Caco-2 (cell line): ENCODE data around the gene DDIAS. TPM values are rescaled to one million over a fixed set of nuclear protein-coding genes. Genes with fewer than 3 reads are reported as not detected.
A peak's percentile ranks its signal among the peaks of the same experiment; 100 is the strongest.
"Not testable (repeated sequence)": the region's sequence is repeated elsewhere in the genome, so short reads cannot be mapped to it uniquely, and the experiment has no call there.

ENCODE experiments used
- BruUV-seq: library from RNA; stranded (reverse); fragments of 400-500 nt; replicated peaks from 2 replicates; lab custom pipeline; 2021; lab: Mats Ljungman, UMichigan
- CTCF ChIA-PET: fragments of 300-600 bp; sonication (Branson Sonifier 250); formaldehyde crosslinking; loops from one replicate; lab custom pipeline; 2022; ENCODE audit warnings: antibody characterized with exemption; lab: Charles Lee
- POLR2A ChIA-PET: fragments of 300-600 bp; sonication (Branson Sonifier 250); formaldehyde crosslinking; loops from one replicate; lab custom pipeline; 2022; ENCODE audit warnings: antibody characterized with exemption; lab: Charles Lee
- DNase-seq, 2 experiments: peaks; one replicate each; pipeline versions ENCODE4 v3.0.0 to v3.0.0-alpha.2; 2020 to 2022
- H3K27me3 ChIP-seq: replicated peaks from 2 replicates; pipeline ENCODE4 v1.6.0; 2011; ENCODE audit warnings: low read length; ENCODE audit not compliant: control insufficient read depth, insufficient read depth
- H3K36me3 ChIP-seq: 2 replicates; pipeline ENCODE4 v1.5.1; 2011; ENCODE audit warnings: low read length; ENCODE audit not compliant: control insufficient read depth, insufficient read depth
- H3K4me1 ChIP-seq: fragments of 250-450 bp; sonication (Bioruptor Pico); 2 replicates; pipeline ENCODE4 v1.5.1; 2020; ENCODE audit warnings: mild to moderate bottlenecking
- H3K4me3 ChIP-seq: 2 replicates; pipeline ENCODE4 v1.5.1; 2011; ENCODE audit warnings: low read depth, mild to moderate bottlenecking, control low read depth, low read length
- H3K9me3 ChIP-seq: fragments of 250-450 bp; sonication (Bioruptor Pico); 2 replicates; pipeline ENCODE4 v1.5.1; 2020; ENCODE audit warnings: mild to moderate bottlenecking, moderate library complexity
- H3K27ac Mint-ChIP-seq: one replicate; pipeline ENCODE4 v1.8.0; 2022; ENCODE audit warnings: mixed read lengths; ENCODE audit not compliant: unreplicated experiment
- H3K27me3 Mint-ChIP-seq: one replicate; pipeline ENCODE4 v1.8.0; 2022; ENCODE audit warnings: mixed read lengths; ENCODE audit not compliant: insufficient read depth, unreplicated experiment
- H3K36me3 Mint-ChIP-seq: one replicate; pipeline ENCODE4 v1.8.0; 2022; ENCODE audit warnings: mild to moderate bottlenecking, mixed read lengths; ENCODE audit not compliant: insufficient read depth, unreplicated experiment
- H3K4me1 Mint-ChIP-seq: one replicate; pipeline ENCODE4 v1.8.0; 2022; ENCODE audit warnings: low read depth, mixed read lengths; ENCODE audit not compliant: unreplicated experiment
- H3K4me3 Mint-ChIP-seq: one replicate; pipeline ENCODE4 v1.8.0; 2022; ENCODE audit warnings: mild to moderate bottlenecking, moderate library complexity, mixed read lengths; ENCODE audit not compliant: unreplicated experiment
- H3K9me3 Mint-ChIP-seq: one replicate; pipeline ENCODE4 v1.8.0; 2022; ENCODE audit warnings: mixed read lengths; ENCODE audit not compliant: unreplicated experiment
- intact Hi-C: fragments of 100-400 bp; cut with micrococcal nuclease; formaldehyde crosslinking; loops from one replicate; pipeline ENCODE4 v1.10.0; 2022; ENCODE audit not compliant: unreplicated experiment
- total RNA-seq: library from RNA; stranded (reverse); gene quantifications from 2 replicates; pipeline ENCODE4 v1.2.3, GENCODE V29; 2022
- TF ChIP-seq, protein P1 (sequence below), 2 experiments: fragments of 200-600 bp in 1 of 2; IDR thresholded peaks; 1 replicate in 1 of 2; 2 replicates in 1 of 2; pipeline versions ENCODE4 v1.5.1 to v1.8.0; 2011 to 2022; ENCODE audit warnings: antibody characterized with exemption in 1 of 2, control low read depth in 1 of 2, inconsistent platforms in 1 of 2, low read depth in 1 of 2, low read length in 1 of 2, mild to moderate bottlenecking in 1 of 2, moderate library complexity in 1 of 2; ENCODE audit not compliant: insufficient read depth in 1 of 2, severe bottlenecking in 1 of 2, unreplicated experiment in 1 of 2

Gene DDIAS
- total RNA-seq, 1 experiment from 2014 or later: 22.0 TPM

DNA sequence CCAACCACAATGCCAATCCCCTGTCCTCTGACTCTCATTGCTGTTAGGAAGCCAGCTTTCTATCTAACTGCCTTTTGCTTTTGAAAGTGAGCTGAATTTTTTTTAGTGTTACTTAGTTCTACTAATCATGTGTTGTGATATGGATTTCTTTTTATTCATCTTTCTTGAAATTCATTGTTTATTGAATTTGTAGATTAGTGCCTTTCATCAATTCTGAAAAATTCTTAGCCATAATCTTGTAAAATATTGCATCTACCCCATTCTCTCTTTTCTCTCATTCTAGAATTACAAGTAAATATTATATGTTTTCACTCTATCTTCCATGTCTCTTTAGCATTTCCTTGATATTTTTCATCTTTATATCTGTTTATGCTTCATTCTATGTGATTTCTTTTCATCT lies 47.8 kb downstream of the DDIAS start:
- CTCF ChIA-PET: no interaction called here
- H3K4me3 ChIP-seq: no peak overlapping the region
- no peaks in the 10 kb centered on the region for H3K27me3 ChIP-seq
- peaks cover 8% of the 10 kb centered on the region for H3K27me3 Mint-ChIP-seq
- no peaks in the 10 kb centered on the region for H3K4me1 Mint-ChIP-seq
- DNase-seq: no peak
- no peak overlapping the region for H3K27ac Mint-ChIP-seq
- H3K36me3 ChIP-seq: no peaks in the 10 kb centered on the region
- no peaks in the 10 kb centered on the region for H3K4me1 ChIP-seq
- no peaks in the 10 kb centered on the region for H3K9me3 Mint-ChIP-seq
- POLR2A ChIA-PET: no interaction called here
- no peaks in the 10 kb centered on the region for H3K9me3 ChIP-seq
- H3K36me3 Mint-ChIP-seq: no peaks in the 10 kb centered on the region
- TF ChIP-seq, protein P1, sequence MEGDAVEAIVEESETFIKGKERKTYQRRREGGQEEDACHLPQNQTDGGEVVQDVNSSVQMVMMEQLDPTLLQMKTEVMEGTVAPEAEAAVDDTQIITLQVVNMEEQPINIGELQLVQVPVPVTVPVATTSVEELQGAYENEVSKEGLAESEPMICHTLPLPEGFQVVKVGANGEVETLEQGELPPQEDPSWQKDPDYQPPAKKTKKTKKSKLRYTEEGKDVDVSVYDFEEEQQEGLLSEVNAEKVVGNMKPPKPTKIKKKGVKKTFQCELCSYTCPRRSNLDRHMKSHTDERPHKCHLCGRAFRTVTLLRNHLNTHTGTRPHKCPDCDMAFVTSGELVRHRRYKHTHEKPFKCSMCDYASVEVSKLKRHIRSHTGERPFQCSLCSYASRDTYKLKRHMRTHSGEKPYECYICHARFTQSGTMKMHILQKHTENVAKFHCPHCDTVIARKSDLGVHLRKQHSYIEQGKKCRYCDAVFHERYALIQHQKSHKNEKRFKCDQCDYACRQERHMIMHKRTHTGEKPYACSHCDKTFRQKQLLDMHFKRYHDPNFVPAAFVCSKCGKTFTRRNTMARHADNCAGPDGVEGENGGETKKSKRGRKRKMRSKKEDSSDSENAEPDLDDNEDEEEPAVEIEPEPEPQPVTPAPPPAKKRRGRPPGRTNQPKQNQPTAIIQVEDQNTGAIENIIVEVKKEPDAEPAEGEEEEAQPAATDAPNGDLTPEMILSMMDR (IDR thresholded peaks at IDR 0.05; ENCODE audit: insufficient read depth in 1 of 2, low read depth in 1 of 2, low read length in 1 of 2, severe bottlenecking in 1 of 2, unreplicated experiment in 1 of 2): no peak
- no TSS peak for BruUV-seq
- H3K4me3 Mint-ChIP-seq: no peak overlapping the region
- intact Hi-C loops: no loop called here

DNA sequence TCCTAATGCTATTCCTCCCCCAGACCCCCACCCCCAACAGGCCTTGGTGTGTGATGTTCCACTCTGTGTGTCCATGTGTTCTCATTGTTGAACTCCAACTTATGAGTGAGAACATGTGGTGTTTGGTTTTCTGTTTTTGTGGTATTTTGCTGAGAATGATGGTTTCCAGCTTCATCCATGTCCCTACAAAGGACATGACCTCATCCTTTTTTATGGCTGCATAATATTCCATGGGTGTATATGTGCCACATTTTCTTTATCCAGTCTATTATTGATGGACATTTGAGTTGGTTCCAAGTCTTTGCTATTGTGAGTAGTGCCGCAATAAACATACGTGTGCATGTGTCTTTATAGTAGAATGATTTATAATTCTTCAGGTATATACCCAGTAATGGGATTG lies 49.0 kb downstream of the DDIAS start:
- H3K36me3 Mint-ChIP-seq, H3K4me1 ChIP-seq, POLR2A ChIA-PET: not testable (repeated sequence)

DNA sequence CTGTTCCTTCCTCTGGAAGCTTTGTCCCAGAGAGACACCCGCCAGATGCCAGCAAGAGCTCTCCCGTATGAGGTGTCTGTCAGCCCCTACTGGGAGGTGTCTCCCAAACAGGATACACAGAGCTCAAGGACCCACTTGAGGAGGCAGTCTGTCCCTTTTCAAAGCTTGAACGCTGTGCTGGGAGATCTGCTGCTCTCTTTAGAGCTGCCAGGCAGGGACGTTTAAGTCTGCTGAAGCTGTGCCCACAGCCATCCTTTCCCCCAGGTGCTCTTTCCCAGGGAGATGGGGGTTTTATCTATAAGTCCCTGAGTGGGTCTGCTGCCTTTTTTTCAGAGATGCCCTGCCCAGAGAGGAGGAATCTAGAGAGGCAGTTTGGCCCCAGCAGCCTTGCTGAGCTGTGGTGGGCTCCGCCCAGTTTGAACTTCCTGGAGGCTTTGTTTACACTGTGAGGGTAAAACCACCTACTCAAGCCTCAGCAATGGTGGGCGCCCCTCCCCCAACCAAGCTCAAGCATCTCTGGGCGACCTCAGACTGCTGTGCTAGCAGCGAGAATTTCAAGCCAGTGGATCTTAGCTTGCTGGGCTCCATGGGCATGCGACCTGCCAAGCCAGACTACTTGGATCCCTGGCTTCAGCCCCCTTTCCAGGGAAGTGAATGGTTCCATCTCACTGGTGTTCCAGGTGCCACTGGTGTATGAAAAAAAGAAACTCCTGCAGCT lies 54.4 kb downstream of the DDIAS start:
- H3K4me3 ChIP-seq, H3K36me3 Mint-ChIP-seq, H3K4me3 Mint-ChIP-seq, H3K9me3 Mint-ChIP-seq, H3K9me3 ChIP-seq, H3K27me3 Mint-ChIP-seq, H3K27ac Mint-ChIP-seq, BruUV-seq, intact Hi-C loops, H3K4me1 ChIP-seq, H3K4me1 Mint-ChIP-seq, H3K36me3 ChIP-seq, H3K27me3 ChIP-seq: not testable (repeated sequence)
- POLR2A ChIA-PET: interaction anchor here (0.6 kb wide), 1 partner anchor 19 kb away, joined by 10 read pairs; no protein-coding TSS in a partner anchor
- CTCF ChIA-PET: interaction anchor here (1.0 kb wide), 1 partner anchor 114 kb away, joined by 3 read pairs; no protein-coding TSS in a partner anchor
- peak; percentile 20 to 58 for DNase-seq

More for the DNA sequence above, 49.0 kb downstream of the DDIAS start:
- intact Hi-C loops, H3K9me3 Mint-ChIP-seq, H3K4me3 ChIP-seq, H3K27me3 Mint-ChIP-seq, H3K4me1 Mint-ChIP-seq, H3K27ac Mint-ChIP-seq, H3K36me3 ChIP-seq, H3K4me3 Mint-ChIP-seq, H3K9me3 ChIP-seq, CTCF ChIA-PET, BruUV-seq, DNase-seq, H3K27me3 ChIP-seq: not testable (repeated sequence)

DNA sequence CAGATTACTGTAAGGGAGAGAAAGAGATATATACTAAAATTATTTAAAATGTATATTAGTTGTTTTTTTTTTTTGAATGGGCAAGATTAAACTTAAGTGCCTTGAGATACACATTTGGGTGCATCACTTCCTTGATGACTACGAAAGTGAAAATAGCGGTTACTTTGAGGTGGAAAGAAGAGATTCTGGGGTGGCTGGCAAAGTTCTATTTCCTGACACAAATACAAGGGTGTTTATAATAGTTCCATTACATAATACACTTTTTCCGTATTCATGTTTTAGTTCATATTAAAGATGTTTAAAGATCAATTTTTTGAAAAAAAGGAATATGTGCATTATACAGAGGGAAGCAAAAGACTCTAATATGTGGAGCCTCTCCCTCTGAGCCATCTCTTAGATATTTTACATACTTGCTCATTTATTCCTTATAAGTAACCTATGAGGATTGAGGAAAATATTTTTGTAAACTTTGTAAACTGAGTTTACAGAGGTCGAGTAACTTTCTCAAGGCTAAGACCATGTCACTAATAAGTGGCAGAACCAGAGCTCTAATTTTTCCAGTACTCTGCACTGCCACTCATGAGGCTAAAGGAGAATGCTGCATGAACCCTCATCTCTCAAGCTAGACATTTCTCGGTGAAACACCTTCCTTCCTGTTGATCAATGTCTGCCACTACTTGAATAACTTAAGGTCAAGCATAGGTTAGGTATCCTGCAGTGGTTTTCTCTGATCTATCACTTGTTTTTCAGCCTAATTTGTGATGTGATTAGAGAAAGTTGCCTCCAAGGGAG lies 58.6 kb downstream of the DDIAS start:
- Histone ChIP-seq H3K27me3 (no peaks in the 10 kb centered on the region), H3K9me3 (no peaks in the 10 kb centered on the region), H3K4me3 (no peak overlapping the region), H3K4me1 (peaks cover 4% of the 10 kb centered on the region; the same call in 1 of the 2 replicates), H3K36me3 (no peaks in the 10 kb centered on the region)
- Mint-ChIP-seq H3K27ac (no peak overlapping the region), H3K9me3 (peaks cover 10% of the 10 kb centered on the region), H3K4me3 (no peak overlapping the region), H3K36me3 (no peaks in the 10 kb centered on the region), H3K27me3 (no peaks in the 10 kb centered on the region), H3K4me1 (no peaks in the 10 kb centered on the region)
- intact Hi-C loops: no loop called here
- POLR2A ChIA-PET: no interaction called here
- TF ChIP-seq, protein P1 (IDR thresholded peaks at IDR 0.05; ENCODE audit: insufficient read depth in 1 of 2, low read depth in 1 of 2, low read length in 1 of 2, severe bottlenecking in 1 of 2, unreplicated experiment in 1 of 2): no peak
- no peak for DNase-seq
- CTCF ChIA-PET: interaction anchor here (0.7 kb wide), 1 partner anchor 33 kb away, joined by 3 read pairs; no protein-coding TSS in a partner anchor
- no TSS peak for BruUV-seq
